ENCODE data around the gene SUPT20HL2. TPM values are rescaled to one million over a fixed set of nuclear protein-coding genes. Genes with fewer than 3 reads are reported as not detected.
"Not testable (repeated sequence)": the region's sequence is repeated elsewhere in the genome, so short reads cannot be mapped to it uniquely, and the experiment has no call there.

The SUPT20HL2 gene
- total and polyA plus RNA-seq, 5 donors from 2014 or later = not detected

DNA sequence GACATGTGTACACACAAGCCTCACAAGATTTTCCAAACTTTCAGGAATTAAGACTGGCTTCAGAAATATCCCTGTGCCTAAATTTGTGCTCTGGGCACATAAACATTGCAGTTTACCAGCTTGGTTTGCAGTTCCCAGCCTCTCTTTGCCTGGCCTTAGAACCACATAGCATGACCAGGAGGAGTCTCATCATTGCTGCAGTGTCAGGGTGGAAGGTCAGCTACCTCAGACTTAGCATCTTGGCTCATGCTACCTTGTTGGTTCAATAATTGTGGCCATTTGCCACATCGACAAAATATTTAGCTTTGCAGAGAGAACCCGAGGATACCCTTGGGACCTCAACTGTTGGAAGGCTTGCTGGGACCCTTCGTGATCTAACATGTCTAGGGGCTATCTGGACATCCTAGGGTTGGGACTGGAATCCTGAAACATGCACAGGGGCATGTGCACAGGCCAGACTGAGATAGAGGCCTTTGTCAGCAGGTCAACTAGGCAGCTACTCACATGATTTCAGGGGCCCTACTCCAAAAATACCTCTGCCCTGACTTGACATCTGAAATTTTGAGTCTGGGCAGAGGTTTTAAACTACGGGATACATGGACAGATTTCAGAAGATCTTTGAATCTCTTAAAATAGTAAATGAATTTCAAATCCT, 8.0 kb upstream of the SUPT20HL2 start:
- Mint-ChIP-seq H3K9me3 (no peaks in the 10 kb centered on the region), H3K4me1 (no peaks in the 10 kb centered on the region), H3K27ac (no peak overlapping the region), H3K36me3 (no peaks in the 10 kb centered on the region), H3K4me3 (no peak overlapping the region), H3K27me3 (peaks cover 10% of the 10 kb centered on the region)
- peaks cover 2% of the 10 kb centered on the region for H3K27me3 ChIP-seq (ENCODE audit: control insufficient read depth, insufficient read depth, low read length)
- ATAC-seq (ENCODE audit: low read depth in 2 of 2) (no peak), DNase-seq (no peak)
- H3K9me3 ChIP-seq (ENCODE audit: control insufficient read depth in 2 of 2, low read length in 2 of 2) = no peaks in the 10 kb centered on the region
- H3K4me3 ChIP-seq (ENCODE audit: low read depth, low read length) = no peak overlapping the region
- H3K4me1 ChIP-seq (ENCODE audit: control insufficient read depth, insufficient read depth, low read length, poor library complexity, severe bottlenecking) = no peaks in the 10 kb centered on the region
- H3K27ac ChIP-seq (ENCODE audit: insufficient read depth, low read length, poor library complexity, severe bottlenecking) = no peak overlapping the region
- no peaks in the 10 kb centered on the region for H3K36me3 ChIP-seq (ENCODE audit: control insufficient read depth, insufficient read depth, low read length)

DNA sequence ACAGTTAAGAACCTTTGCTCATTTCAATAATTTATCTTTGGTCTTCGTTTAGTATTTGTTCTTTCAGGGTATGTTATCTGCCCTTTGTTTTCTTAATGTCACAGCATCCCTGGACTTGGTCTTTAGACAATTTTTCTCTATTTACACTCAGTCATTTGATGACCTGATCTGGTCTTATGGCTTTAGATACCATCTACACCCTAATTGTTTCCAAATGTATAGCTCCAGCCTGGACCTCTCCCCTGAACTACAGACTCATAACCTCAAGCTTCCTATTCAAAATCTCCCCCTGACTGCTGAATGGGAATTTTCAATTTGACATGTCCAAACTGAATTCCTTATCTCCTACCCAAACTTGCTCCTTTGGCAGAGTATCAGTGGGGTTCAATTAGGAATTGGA, 3.7 kb upstream of the SUPT20HL2 start:
- ATAC-seq (ENCODE audit: low read depth in 2 of 2) (no peak), DNase-seq (no peak)
- Histone ChIP-seq H3K36me3 (ENCODE audit: control insufficient read depth, insufficient read depth, low read length) (no peaks in the 10 kb centered on the region), H3K27ac (ENCODE audit: insufficient read depth, low read length, poor library complexity, severe bottlenecking) (no peak overlapping the region), H3K4me1 (ENCODE audit: control insufficient read depth, insufficient read depth, low read length, poor library complexity, severe bottlenecking) (no peaks in the 10 kb centered on the region), H3K27me3 (ENCODE audit: control insufficient read depth, insufficient read depth, low read length) (no peaks in the 10 kb centered on the region), H3K4me3 (ENCODE audit: low read depth, low read length) (no peak overlapping the region), H3K9me3 (ENCODE audit: control insufficient read depth in 2 of 2, low read length in 2 of 2) (no peaks in the 10 kb centered on the region)
- no peaks in the 10 kb centered on the region for H3K36me3 Mint-ChIP-seq
- peak overlapping the region in 1 of 3 donors; percentile 8 for H3K27ac Mint-ChIP-seq
- no peaks in the 10 kb centered on the region for H3K4me1 Mint-ChIP-seq
- H3K9me3 Mint-ChIP-seq = no peaks in the 10 kb centered on the region
- no peak overlapping the region for H3K4me3 Mint-ChIP-seq
- H3K27me3 Mint-ChIP-seq = no peaks in the 10 kb centered on the region

GRCh38 chrX:24316111-24316510, 2.2 kb upstream of the SUPT20HL2 start:
- DNase-seq (no peak), ATAC-seq (ENCODE audit: low read depth in 2 of 2) (no peak)
- no peak overlapping the region for H3K27ac Mint-ChIP-seq
- Histone ChIP-seq H3K36me3 (ENCODE audit: control insufficient read depth, insufficient read depth, low read length) (no peaks in the 10 kb centered on the region), H3K4me1 (ENCODE audit: control insufficient read depth, insufficient read depth, low read length, poor library complexity, severe bottlenecking) (no peaks in the 10 kb centered on the region), H3K27ac (ENCODE audit: insufficient read depth, low read length, poor library complexity, severe bottlenecking) (no peak overlapping the region), H3K27me3 (ENCODE audit: control insufficient read depth, insufficient read depth, low read length) (no peaks in the 10 kb centered on the region), H3K4me3 (ENCODE audit: low read depth, low read length) (no peak overlapping the region), H3K9me3 (ENCODE audit: control insufficient read depth in 2 of 2, low read length in 2 of 2) (no peaks in the 10 kb centered on the region)
- H3K4me3 Mint-ChIP-seq = no peak overlapping the region
- no peaks in the 10 kb centered on the region for H3K9me3 Mint-ChIP-seq
- no peaks in the 10 kb centered on the region for H3K27me3 Mint-ChIP-seq
- no peaks in the 10 kb centered on the region for H3K4me1 Mint-ChIP-seq
- no peaks in the 10 kb centered on the region for H3K36me3 Mint-ChIP-seq

DNA sequence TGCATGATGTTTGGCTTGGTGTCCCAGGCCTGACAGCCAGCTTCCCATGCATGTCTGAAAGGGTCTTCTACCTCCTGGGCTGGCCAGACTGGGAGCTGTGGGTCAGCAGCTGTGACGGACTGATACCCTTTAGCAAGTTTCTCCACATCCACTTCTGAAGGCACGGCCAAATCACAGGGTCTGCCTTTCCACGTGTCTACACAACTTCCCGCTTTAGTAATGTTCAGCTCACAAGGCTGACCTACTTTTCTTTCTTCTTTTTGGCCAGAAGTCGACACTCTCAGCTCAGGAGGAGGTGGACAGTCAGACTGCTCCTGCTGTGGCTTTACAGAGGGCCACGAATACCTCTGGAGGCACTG, 1.6 kb downstream of the SUPT20HL2 start:
- H3K27me3 Mint-ChIP-seq; H3K27me3 ChIP-seq (ENCODE audit: control insufficient read depth, insufficient read depth, low read length); DNase-seq; H3K4me3 Mint-ChIP-seq; H3K9me3 ChIP-seq (ENCODE audit: control insufficient read depth in 2 of 2, low read length in 2 of 2); H3K36me3 ChIP-seq (ENCODE audit: control insufficient read depth, insufficient read depth, low read length); H3K4me3 ChIP-seq (ENCODE audit: low read depth, low read length); H3K4me1 Mint-ChIP-seq; H3K4me1 ChIP-seq (ENCODE audit: control insufficient read depth, insufficient read depth, low read length, poor library complexity, severe bottlenecking); H3K27ac ChIP-seq (ENCODE audit: insufficient read depth, low read length, poor library complexity, severe bottlenecking); H3K27ac Mint-ChIP-seq; H3K36me3 Mint-ChIP-seq; H3K9me3 Mint-ChIP-seq; ATAC-seq (ENCODE audit: low read depth in 2 of 2): not testable (repeated sequence)

- not testable (repeated sequence) for H3K4me3 ChIP-seq (ENCODE audit: low read depth, low read length); H3K36me3 Mint-ChIP-seq; H3K36me3 ChIP-seq (ENCODE audit: control insufficient read depth, insufficient read depth, low read length); H3K27me3 Mint-ChIP-seq; ATAC-seq (ENCODE audit: low read depth in 2 of 2); H3K4me1 Mint-ChIP-seq; H3K4me3 Mint-ChIP-seq; H3K27me3 ChIP-seq (ENCODE audit: control insufficient read depth, insufficient read depth, low read length); DNase-seq; H3K9me3 ChIP-seq (ENCODE audit: control insufficient read depth in 2 of 2, low read length in 2 of 2); H3K27ac Mint-ChIP-seq; H3K27ac ChIP-seq (ENCODE audit: insufficient read depth, low read length, poor library complexity, severe bottlenecking); H3K4me1 ChIP-seq (ENCODE audit: control insufficient read depth, insufficient read depth, low read length, poor library complexity, severe bottlenecking); H3K9me3 Mint-ChIP-seq
These were observed 2.2 kb downstream of the SUPT20HL2 start for GRCh38 chrX:24311507-24312248.

- H3K4me3 ChIP-seq (ENCODE audit: low read depth, low read length); H3K27me3 ChIP-seq (ENCODE audit: control insufficient read depth, insufficient read depth, low read length); H3K36me3 ChIP-seq (ENCODE audit: control insufficient read depth, insufficient read depth, low read length); H3K4me1 Mint-ChIP-seq; ATAC-seq (ENCODE audit: low read depth in 2 of 2); H3K4me3 Mint-ChIP-seq; H3K9me3 ChIP-seq (ENCODE audit: control insufficient read depth in 2 of 2, low read length in 2 of 2); H3K27ac Mint-ChIP-seq; DNase-seq; H3K27ac ChIP-seq (ENCODE audit: insufficient read depth, low read length, poor library complexity, severe bottlenecking); H3K9me3 Mint-ChIP-seq; H3K36me3 Mint-ChIP-seq; H3K27me3 Mint-ChIP-seq; H3K4me1 ChIP-seq (ENCODE audit: control insufficient read depth, insufficient read depth, low read length, poor library complexity, severe bottlenecking): not testable (repeated sequence)
These were observed 3.0 kb downstream of the SUPT20HL2 start for GRCh38 chrX:24310916-24311315.

DNA sequence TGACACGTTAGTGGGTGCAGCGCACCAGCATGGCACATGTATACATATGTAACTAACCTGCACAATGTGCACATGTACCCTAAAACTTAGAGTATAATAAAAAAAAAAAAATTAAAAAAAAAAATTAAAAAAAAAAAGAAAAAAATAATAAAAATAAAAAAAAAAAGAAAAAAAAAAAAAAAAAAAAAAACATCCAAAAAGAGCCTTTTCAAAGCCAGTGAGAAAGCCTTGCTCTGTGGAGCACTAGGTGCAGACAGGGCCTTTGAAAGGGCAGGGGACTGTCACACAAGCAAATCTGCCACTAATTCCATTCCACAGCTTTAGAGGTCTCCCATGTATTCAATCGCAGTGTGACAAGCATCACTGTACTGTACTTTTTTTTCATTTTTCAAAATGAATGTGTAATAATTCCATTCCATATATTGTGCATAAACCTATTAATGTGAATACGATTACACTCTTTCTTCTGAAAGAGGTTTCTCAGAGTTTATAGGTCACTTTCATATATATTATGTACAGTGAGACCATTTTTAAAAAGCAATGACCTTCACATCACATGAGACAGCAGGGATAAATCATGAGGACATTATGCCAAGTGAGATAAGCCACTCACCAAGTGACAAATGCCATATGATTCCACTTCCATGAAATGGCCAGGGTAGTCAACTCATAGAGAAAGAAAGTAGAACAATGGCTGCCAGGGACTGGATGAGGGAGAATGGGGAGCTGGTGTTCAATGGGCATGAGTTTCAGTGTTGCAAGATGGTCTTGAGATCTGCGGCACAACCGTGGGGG, 4.1 kb downstream of the SUPT20HL2 start:
- not testable (repeated sequence) for H3K36me3 ChIP-seq (ENCODE audit: control insufficient read depth, insufficient read depth, low read length); H3K27ac Mint-ChIP-seq; DNase-seq; H3K4me3 ChIP-seq (ENCODE audit: low read depth, low read length); H3K9me3 Mint-ChIP-seq; H3K36me3 Mint-ChIP-seq; H3K27ac ChIP-seq (ENCODE audit: insufficient read depth, low read length, poor library complexity, severe bottlenecking); H3K27me3 ChIP-seq (ENCODE audit: control insufficient read depth, insufficient read depth, low read length); H3K4me1 Mint-ChIP-seq; H3K27me3 Mint-ChIP-seq; H3K4me3 Mint-ChIP-seq; ATAC-seq (ENCODE audit: low read depth in 2 of 2); H3K9me3 ChIP-seq (ENCODE audit: control insufficient read depth in 2 of 2, low read length in 2 of 2); H3K4me1 ChIP-seq (ENCODE audit: control insufficient read depth, insufficient read depth, low read length, poor library complexity, severe bottlenecking)

Measured in CD4-positive, CD25-positive, alpha-beta regulatory T cell (primary cell).